Immature natural killer cell (primary cell): ENCODE results near the gene INSR. TPM values are rescaled to one million over a fixed set of nuclear protein-coding genes. Genes with fewer than 3 reads are reported as not detected.
"Not testable (repeated sequence)": the region's sequence is repeated elsewhere in the genome, so short reads cannot be mapped to it uniquely, and the experiment has no call there.

Experiments
- DNase-seq, 3 donors: peaks; one replicate each; pipeline ENCODE4 v3.0.0; 2022; ENCODE audit warnings: mixed read lengths in 1 of 3
- H3K27ac Mint-ChIP-seq, 6 donors: one replicate each; pipeline ENCODE4 v1.8.0; 2020; ENCODE audit warnings: mixed read lengths in 6 of 6, mild to moderate bottlenecking in 5 of 6, inconsistent platforms in 4 of 6, moderate library complexity in 3 of 6
- H3K27me3 Mint-ChIP-seq, 3 donors: one replicate each; pipeline ENCODE4 v1.8.0; 2020 to 2021; ENCODE audit warnings: low read depth in 3 of 3, mild to moderate bottlenecking in 3 of 3, mixed read lengths in 3 of 3, moderate library complexity in 3 of 3, inconsistent platforms in 1 of 3
- H3K36me3 Mint-ChIP-seq, 3 donors: one replicate each; pipeline ENCODE4 v1.8.0; 2020; ENCODE audit warnings: mixed read lengths in 3 of 3, inconsistent platforms in 2 of 3, mild to moderate bottlenecking in 2 of 3
- H3K4me1 Mint-ChIP-seq, 2 donors: one replicate each; pipeline ENCODE4 v1.8.0; 2020; ENCODE audit warnings: inconsistent platforms in 2 of 2, mild to moderate bottlenecking in 2 of 2, mixed read lengths in 2 of 2, moderate library complexity in 1 of 2
- H3K4me3 Mint-ChIP-seq, 5 donors: one replicate each; pipeline ENCODE4 v1.8.0; 2020; ENCODE audit warnings: mild to moderate bottlenecking in 5 of 5, mixed read lengths in 5 of 5, inconsistent platforms in 3 of 5, moderate library complexity in 3 of 5
- H3K9me3 Mint-ChIP-seq, 6 donors: one replicate each; pipeline ENCODE4 v1.8.0; 2020; ENCODE audit warnings: mild to moderate bottlenecking in 6 of 6, mixed read lengths in 6 of 6, inconsistent platforms in 4 of 6, moderate library complexity in 3 of 6
- polyA plus RNA-seq, 3 donors: library from polyadenylated mRNA; unstranded; fragments of 300-500 nt; fragmentation: Illumina TruSeq; gene quantifications; one replicate each; pipeline ENCODE4 v1.2.3, GENCODE V29; 2021

Gene INSR
- polyA plus RNA-seq, 3 donors from 2014 or later: 0.03 to 0.29 (median 0.04) TPM

GRCh38 chr19:7072541-7072940 lies 221.7 kb downstream of the INSR start:
- peak overlapping the region; percentile 44 to 72 (median 59) for H3K4me3 Mint-ChIP-seq

GRCh38 chr19:7069904-7070226 lies 224.3 kb downstream of the INSR start:
- Mint-ChIP-seq H3K9me3 (no peaks in the 10 kb centered on the region), H3K27ac (peak overlapping the region; percentile 84 to 95 (median 88)), H3K4me1 (peaks cover 28 to 30% of the 10 kb centered on the region in 2 donors), H3K36me3 (peaks cover 10 to 18% (median 18%) of the 10 kb centered on the region in 3 donors), H3K27me3 (peaks cover 2 to 14% (median 5%) of the 10 kb centered on the region in 3 donors), H3K4me3 (peak overlapping the region; percentile 91 to 95 (median 93))
- DNase-seq: no peak

More at GRCh38 chr19:7072541-7072940, 221.7 kb downstream of the INSR start:
- Mint-ChIP-seq H3K27me3 (peaks cover 2 to 15% (median 5%) of the 10 kb centered on the region in 3 donors), H3K4me1 (peaks cover 28 to 32% of the 10 kb centered on the region in 2 donors), H3K9me3 (peaks cover 2 to 9% (median 6%) of the 10 kb centered on the region in 6 donors), H3K27ac (peak overlapping the region in 3 of 6 donors; percentile 6 to 79 (median 64)), H3K36me3 (peaks cover 29 to 42% (median 41%) of the 10 kb centered on the region in 3 donors)
- no peak for DNase-seq

GRCh38 chr19:7069042-7069903 lies 224.9 kb downstream of the INSR start, which contains the start of gene ZNF557:
Gene ZNF557 (plus strand): TSS chr19:7069703. CDS start chr19:7075075, 5,372 bp downstream.
- peaks cover 9 to 16% (median 15%) of the 10 kb centered on the region in 3 donors for H3K36me3 Mint-ChIP-seq
- H3K4me3 Mint-ChIP-seq: peak within 1 kb of the TSS; percentile 91 to 95 (median 93)
- H3K4me1 Mint-ChIP-seq: peaks cover 28 to 30% of the 10 kb centered on the region in 2 donors
- peak within 1 kb of the TSS; percentile 84 to 95 (median 88) for H3K27ac Mint-ChIP-seq
- H3K27me3 Mint-ChIP-seq: peaks cover 2 to 16% (median 5%) of the 10 kb centered on the region in 3 donors
- DNase-seq: peak; percentile 99 to 100 (median 99)
- H3K9me3 Mint-ChIP-seq: no peaks in the 10 kb centered on the region

GRCh38 chr19:7068599-7068998 lies 225.6 kb downstream of the INSR start:
- H3K27me3 Mint-ChIP-seq: peaks cover 2 to 16% (median 5%) of the 10 kb centered on the region in 3 donors
- peak overlapping the region; percentile 84 to 95 (median 88) for H3K27ac Mint-ChIP-seq
- peak overlapping the region; percentile 91 to 95 (median 93) for H3K4me3 Mint-ChIP-seq
- H3K4me1 Mint-ChIP-seq: peaks cover 28 to 30% of the 10 kb centered on the region in 2 donors
- H3K36me3 Mint-ChIP-seq: peaks cover 7 to 12% (median 11%) of the 10 kb centered on the region in 3 donors
- H3K9me3 Mint-ChIP-seq: no peaks in the 10 kb centered on the region
- no peak for DNase-seq

- peaks cover 2 to 16% (median 5%) of the 10 kb centered on the region in 3 donors for H3K27me3 Mint-ChIP-seq
- H3K27ac Mint-ChIP-seq: peak overlapping the region in 1 of 6 donors; percentile 67
- peaks cover 27 to 28% of the 10 kb centered on the region in 2 donors for H3K4me1 Mint-ChIP-seq
- no peak for DNase-seq
- H3K4me3 Mint-ChIP-seq: no peak overlapping the region
- H3K36me3 Mint-ChIP-seq: peaks cover 5 to 6% (median 6%) of the 10 kb centered on the region in 3 donors
- no peaks in the 10 kb centered on the region for H3K9me3 Mint-ChIP-seq
These were observed 226.5 kb downstream of the INSR start for GRCh38 chr19:7067716-7068115.

- DNase-seq, H3K27ac Mint-ChIP-seq, H3K4me3 Mint-ChIP-seq, H3K36me3 Mint-ChIP-seq, H3K9me3 Mint-ChIP-seq: not testable (repeated sequence)
- H3K4me1 Mint-ChIP-seq: peaks cover 22 to 23% of the 10 kb centered on the region in 2 donors
- peaks cover 2 to 13% (median 5%) of the 10 kb centered on the region in 3 donors for H3K27me3 Mint-ChIP-seq
These were observed 227.1 kb downstream of the INSR start for GRCh38 chr19:7067122-7067521.

- Mint-ChIP-seq H3K4me3 (no peak overlapping the region), H3K36me3 (no peaks in the 10 kb centered on the region), H3K27me3 (peaks cover 0 to 2% (median under 1%) of the 10 kb centered on the region in 3 donors), H3K4me1 (peaks cover 3 to 6% of the 10 kb centered on the region in 2 donors), H3K27ac (no peak overlapping the region), H3K9me3 (no peaks in the 10 kb centered on the region)
- no peak for DNase-seq
These were observed 230.3 kb downstream of the INSR start for GRCh38 chr19:7063764-7064418.

GRCh38 chr19:7063339-7063738 lies 230.9 kb downstream of the INSR start:
- H3K27me3 Mint-ChIP-seq: peaks cover 0 to 2% (median 0%) of the 10 kb centered on the region in 3 donors
- no peak overlapping the region for H3K27ac Mint-ChIP-seq
- no peak overlapping the region for H3K4me3 Mint-ChIP-seq
- no peaks in the 10 kb centered on the region for H3K9me3 Mint-ChIP-seq
- DNase-seq: no peak
- peaks cover 0 to under 1% of the 10 kb centered on the region in 2 donors for H3K4me1 Mint-ChIP-seq
- no peaks in the 10 kb centered on the region for H3K36me3 Mint-ChIP-seq

Other genes with a start within 250 kb of the INSR start
- not detected for gene MBD3L2, start 245.1 kb downstream of the INSR start, polyA plus RNA-seq
- gene MBD3L3, start 235.7 kb downstream of the INSR start, polyA plus RNA-seq: not detected
- 1 to 10 TPM; 2.1 to 8.4 (median 2.4) TPM for gene ZNF557, start 224.7 kb downstream of the INSR start, polyA plus RNA-seq
- gene ARHGEF18, start 54.5 kb upstream of the INSR start, polyA plus RNA-seq: 1 to 10 TPM in 2 of 3 donors, under 1 TPM in 1; 0.86 to 7.8 (median 1.2) TPM
- 1 to 10 TPM in 2 of 3 donors, under 1 TPM in 1; 0.21 to 2.8 (median 1.2) TPM for gene PEX11G, start 194.6 kb upstream of the INSR start, polyA plus RNA-seq
- 1 to 10 TPM; 1.3 to 3.1 (median 1.8) TPM for gene ZNF358, start 221.7 kb upstream of the INSR start, polyA plus RNA-seq
- gene MCOLN1, start 228.2 kb upstream of the INSR start, polyA plus RNA-seq: 10 to 100 TPM in 1 of 3 donors, 1 to 10 TPM in 2; 6.6 to 17.1 (median 9.5) TPM
- gene PNPLA6, start 241.3 kb upstream of the INSR start, polyA plus RNA-seq: 10 to 100 TPM in 1 of 3 donors, 1 to 10 TPM in 2; 4.9 to 17.5 (median 9.8) TPM